IMR-90 (cell line): Measurements from ENCODE around the gene EMX2. TPM values are rescaled to one million over a fixed set of nuclear protein-coding genes. Genes with fewer than 3 reads are reported as not detected.
"Not testable (repeated sequence)": the region's sequence is repeated elsewhere in the genome, so short reads cannot be mapped to it uniquely, and the experiment has no call there.

Source experiments
- ATAC-seq: fragments of 200-7000 bp; cut with Tn5 transposase; 2 replicates; pipeline ENCODE4 v1.9.1; 2020; ENCODE audit warnings: low read depth, mild to moderate bottlenecking, moderate library complexity
- BruUV-seq: library from RNA; stranded (reverse); fragments of 400-500 nt; replicated peaks from 2 replicates; lab custom pipeline; 2021; lab: Mats Ljungman, UMichigan
- CTCF ChIA-PET: fragments of 300-600 bp; formaldehyde crosslinking; extraction: SDS; loops from one replicate; lab custom pipeline; 2021; ENCODE audit warnings: antibody characterized with exemption; lab: Yijun Ruan, JAX
- POLR2A ChIA-PET: fragments of 300-600 bp; sonication (Branson Sonifier 250); formaldehyde crosslinking; loops from one replicate; lab custom pipeline; 2022; ENCODE audit warnings: antibody characterized with exemption; ENCODE audit not compliant: unreplicated experiment; lab: Charles Lee
- DNase-seq: peaks from one replicate; pipeline ENCODE4 v3.0.0; 2013
- H2AFZ ChIP-seq: replicated peaks from 2 replicates; pipeline ENCODE3; 2013; ENCODE audit warnings: low read length, mild to moderate bottlenecking; ENCODE audit not compliant: poor library complexity
- H2AK5ac ChIP-seq: 2 replicates; pipeline ENCODE4 v1.6.1; 2013; ENCODE audit warnings: low read depth, low read length, inconsistent platforms
- H2AK9ac ChIP-seq: replicated peaks from 2 replicates; pipeline ENCODE3; 2013; ENCODE audit warnings: mild to moderate bottlenecking, low read depth, low read length, moderate library complexity; ENCODE audit not compliant: poor library complexity
- H2BK120ac ChIP-seq: 2 replicates; pipeline ENCODE4 v1.6.1; 2013; ENCODE audit warnings: low read depth, low read length, inconsistent platforms
- H2BK15ac ChIP-seq: 3 replicates; pipeline ENCODE4 v1.6.1; 2013; ENCODE audit warnings: low read depth, low read length, inconsistent platforms
- H2BK20ac ChIP-seq: 2 replicates; pipeline ENCODE4 v1.6.1; 2013; ENCODE audit warnings: low read depth, mild to moderate bottlenecking, inconsistent platforms, low read length, moderate library complexity
- H2BK5ac ChIP-seq: 2 replicates; pipeline ENCODE4 v1.6.1; 2013; ENCODE audit warnings: mild to moderate bottlenecking, low read depth, low read length, inconsistent platforms; ENCODE audit not compliant: poor library complexity, severe bottlenecking
- H3K14ac ChIP-seq: replicated peaks from 2 replicates; pipeline ENCODE4 v1.6.1; 2013; ENCODE audit warnings: low read depth, low read length, inconsistent platforms
- H3K18ac ChIP-seq: 2 replicates; pipeline ENCODE4 v1.6.1; 2013; ENCODE audit warnings: low read depth, low read length, control low read depth
- H3K23ac ChIP-seq: 2 replicates; pipeline ENCODE4 v1.6.1; 2013; ENCODE audit warnings: low read depth, low read length, inconsistent platforms
- H3K27ac ChIP-seq: 2 replicates; pipeline ENCODE4 v1.5.1; 2013; ENCODE audit warnings: mild to moderate bottlenecking, control low read depth, low read length; ENCODE audit not compliant: insufficient read depth
- H3K27me3 ChIP-seq: 2 replicates; pipeline ENCODE4 v1.6.1; 2013; ENCODE audit warnings: low read length; ENCODE audit not compliant: control insufficient read depth, insufficient read depth
- H3K36me3 ChIP-seq: 2 replicates; pipeline ENCODE4 v1.6.1; 2013; ENCODE audit warnings: low read length, mixed read lengths; ENCODE audit not compliant: control insufficient read depth, insufficient read depth
- H3K4ac ChIP-seq: 2 replicates; pipeline ENCODE4 v1.6.1; 2013; ENCODE audit warnings: low read depth, low read length, inconsistent platforms
- H3K4me1 ChIP-seq: 2 replicates; pipeline ENCODE4 v1.6.1; 2013; ENCODE audit warnings: low read length, mixed read lengths; ENCODE audit not compliant: control insufficient read depth, insufficient read depth
- H3K4me2 ChIP-seq: 2 replicates; pipeline ENCODE4 v1.6.1; 2013; ENCODE audit warnings: low read depth, mild to moderate bottlenecking, control low read depth, low read length, moderate library complexity
- H3K4me3 ChIP-seq: 2 replicates; pipeline ENCODE4 v1.5.1; 2013; ENCODE audit warnings: low read depth, mild to moderate bottlenecking, control low read depth, low read length, moderate library complexity; ENCODE audit not compliant: insufficient read depth
- H3K56ac ChIP-seq: 2 replicates; pipeline ENCODE4 v1.6.1; 2013; ENCODE audit warnings: low read length, inconsistent platforms; ENCODE audit not compliant: insufficient read depth; ENCODE audit errors: extremely low read depth
- H3K79me1 ChIP-seq, 2 experiments: 2 replicates each; pipeline ENCODE4 v1.6.1; 2013; ENCODE audit warnings: low read length in 2 of 2, inconsistent platforms in 1 of 2, low read depth in 1 of 2
- H3K9ac ChIP-seq: 2 replicates; pipeline ENCODE4 v1.6.1; 2013; ENCODE audit warnings: low read depth, low read length, control low read depth
- H3K9me1 ChIP-seq: 2 replicates; pipeline ENCODE4 v1.6.1; 2013; ENCODE audit warnings: low read length, inconsistent platforms; ENCODE audit not compliant: insufficient read depth
- H3K9me3 ChIP-seq: 2 replicates; pipeline ENCODE4 v1.6.1; 2013; ENCODE audit warnings: low read length; ENCODE audit not compliant: control insufficient read depth, insufficient read depth
- H4K20me1 ChIP-seq: 2 replicates; pipeline ENCODE4 v1.6.1; 2013; ENCODE audit warnings: low read length, inconsistent platforms; ENCODE audit not compliant: insufficient read depth
- H4K5ac ChIP-seq: 2 replicates; pipeline ENCODE4 v1.6.1; 2013; ENCODE audit warnings: mild to moderate bottlenecking, low read depth, low read length, control low read depth
- H4K8ac ChIP-seq, 2 experiments: 2 replicates each; pipeline ENCODE4 v1.6.1; 2013; ENCODE audit warnings: low read depth in 2 of 2, low read length in 2 of 2, control low read depth in 1 of 2, inconsistent platforms in 1 of 2
- H4K91ac ChIP-seq: 2 replicates; pipeline ENCODE4 v1.6.1; 2013; ENCODE audit warnings: low read depth, low read length, inconsistent platforms; ENCODE audit not compliant: insufficient read depth
- BHLHE40 ChIP-seq: fragments of 150-350 bp; IDR thresholded peaks from 2 replicates; pipeline ENCODE4 v1.6.1; 2016; ENCODE audit warnings: mild to moderate bottlenecking, low read depth, low read length
- CEBPB ChIP-seq: IDR thresholded peaks from 2 replicates; pipeline ENCODE4 v1.6.1; 2012; ENCODE audit warnings: low read depth, low read length, improper control_type of control experiment
- CHD1 ChIP-seq: IDR thresholded peaks from 2 replicates; pipeline ENCODE4 v1.6.1; 2012; ENCODE audit warnings: low read depth, low read length, improper control_type of control experiment
- FOS ChIP-seq: fragments of 150-350 bp; IDR thresholded peaks from 2 replicates; pipeline ENCODE4 v1.6.1; 2016; ENCODE audit warnings: low read depth, low read length
- MAFK ChIP-seq: IDR thresholded peaks from 2 replicates; pipeline ENCODE4 v1.6.1; 2012; ENCODE audit warnings: low read depth, low read length, improper control_type of control experiment
- SMC3 ChIP-seq: fragments of 150-350 bp; IDR thresholded peaks from 2 replicates; pipeline ENCODE4 v1.6.1; 2016; ENCODE audit warnings: low read depth, mild to moderate bottlenecking, antibody characterized with exemption, low read length, moderate library complexity
- WGBS, 2 experiments: methylation state at CpG; one replicate each; pipeline versions ENCODE4 v1.1.5 to v1.1.7; 2013; ENCODE audit warnings: missing lambda C conversion rate in 2 of 2; ENCODE audit not compliant: insufficient read length in 1 of 2; ENCODE audit errors: extremely low coverage in 2 of 2; 5-methylcytosine and 5-hydroxymethylcytosine counted together
- dilution Hi-C: fragments of 300-500 bp; cut with HindIII; formaldehyde crosslinking; loops from one replicate; pipeline ENCODE4 v1.14.3; 2018; ENCODE audit warnings: low sequenced_read_pairs; ENCODE audit not compliant: unreplicated experiment
- in situ Hi-C: fragments of 300-500 bp; cut with MboI; formaldehyde crosslinking; loops from 3 replicates; pipeline ENCODE4 v1.14.3; 2019; ENCODE audit warnings: low sequenced_read_pairs, inconsistent platforms, mixed read lengths
- intact Hi-C: fragments of 100-400 bp; cut with micrococcal nuclease; formaldehyde crosslinking; loops from 2 replicates; pipeline ENCODE4 v1.10.0; 2022
- polyA plus RNA-seq, 3 experiments: library from polyadenylated mRNA; depleted of rRNA; stranded (reverse); fragments of >200 nt; gene quantifications; 2 replicates each; pipeline ENCODE4 v1.2.3, GENCODE V29; 2012; ENCODE audit warnings: low replicate concordance in 1 of 3
- total RNA-seq: library from RNA; depleted of rRNA; stranded (reverse); fragments of >200 nt; gene quantifications from 2 replicates; pipeline ENCODE4 v1.2.3, GENCODE V29; 2012

Gene EMX2
- total and polyA plus RNA-seq, 2 of the 4 experiments (the other 2 are of a cell fraction): not detected

GRCh38 chr10:117504562-117504961 is 38.0 kb upstream of the EMX2 start:
- Histone ChIP-seq H3K27me3 (no peaks in the 10 kb centered on the region; the same call in 1 of the 2 replicates), H4K91ac (no peak overlapping the region), H2AK5ac (no peak overlapping the region), H3K4me1 (no peaks in the 10 kb centered on the region), H3K27ac (no peak overlapping the region), H2BK15ac (no peak overlapping the region), H3K9ac (no peak overlapping the region), H3K9me1 (no peaks in the 10 kb centered on the region), H3K23ac (no peak overlapping the region), H2BK120ac (no peak overlapping the region), H3K56ac (no peak overlapping the region), H4K5ac (no peak overlapping the region), H4K8ac (no peak overlapping the region), H3K79me1 (no peaks in the 10 kb centered on the region), H3K36me3 (no peaks in the 10 kb centered on the region), H3K4ac (no peak overlapping the region), H4K20me1 (no peaks in the 10 kb centered on the region; the same call in 1 of the 2 replicates), H3K14ac (no peak overlapping the region), H3K4me2 (no peak overlapping the region), H2BK20ac (no peak overlapping the region), H2AK9ac (no peak overlapping the region), H2AFZ (no peak overlapping the region), H2BK5ac (no peak overlapping the region), H3K4me3 (no peak overlapping the region), H3K9me3 (no peaks in the 10 kb centered on the region), H3K18ac (no peak overlapping the region)
- ChIA-PET POLR2A (no interaction called here), CTCF (no interaction called here)
- no TSS peak for BruUV-seq
- ATAC-seq: no peak
- no CpG with 5 or more reads among the region's 8 CpGs for WGBS, 2 experiments
- dilution Hi-C loops: no loop called here
- in situ Hi-C loops: no loop called here
- no peak for DNase-seq
- intact Hi-C loops: no loop called here
- no peak for TF ChIP-seq FOS
- no peak for TF ChIP-seq BHLHE40
- TF ChIP-seq MAFK: no peak
- no peak for TF ChIP-seq CEBPB
- TF ChIP-seq CHD1: no peak
- TF ChIP-seq SMC3: no peak

GRCh38 chr10:117507081-117507480 is 35.5 kb upstream of the EMX2 start:
- WGBS, 2 experiments: 38% methylated on average over 3 of the region's 7 CpGs; no CpG with 5 or more reads in 1 of the 2 experiments
- POLR2A ChIA-PET, H4K20me1 ChIP-seq, H4K8ac ChIP-seq, H2AK5ac ChIP-seq, H2BK15ac ChIP-seq, H2AFZ ChIP-seq, H4K91ac ChIP-seq, H2BK120ac ChIP-seq, H3K4me2 ChIP-seq, DNase-seq, H3K79me1 ChIP-seq, H2BK20ac ChIP-seq, H3K4me3 ChIP-seq, H3K27ac ChIP-seq, BruUV-seq, H4K5ac ChIP-seq, H3K4ac ChIP-seq, H3K27me3 ChIP-seq, H3K56ac ChIP-seq, H3K36me3 ChIP-seq, H2BK5ac ChIP-seq, CTCF ChIA-PET, H3K4me1 ChIP-seq, H3K18ac ChIP-seq, H3K9me1 ChIP-seq, intact Hi-C loops, H3K9me3 ChIP-seq, H3K23ac ChIP-seq, H3K9ac ChIP-seq, H3K14ac ChIP-seq, ATAC-seq, dilution Hi-C loops, in situ Hi-C loops, H2AK9ac ChIP-seq: not testable (repeated sequence)
